C4-2B (cell line): ENCODE results near the gene R3HDM2.

Source experiments
- CTCF ChIP-seq: fragments of 450-650 bp; conservative IDR thresholded peaks from 2 replicates; pipeline ENCODE4 v1.5.1; 2017; ENCODE audit warnings: mild to moderate bottlenecking
- ZFX ChIP-seq: fragments of 450-650 bp; IDR thresholded peaks from 2 replicates; pipeline ENCODE4 v1.6.1; 2017

DNA sequence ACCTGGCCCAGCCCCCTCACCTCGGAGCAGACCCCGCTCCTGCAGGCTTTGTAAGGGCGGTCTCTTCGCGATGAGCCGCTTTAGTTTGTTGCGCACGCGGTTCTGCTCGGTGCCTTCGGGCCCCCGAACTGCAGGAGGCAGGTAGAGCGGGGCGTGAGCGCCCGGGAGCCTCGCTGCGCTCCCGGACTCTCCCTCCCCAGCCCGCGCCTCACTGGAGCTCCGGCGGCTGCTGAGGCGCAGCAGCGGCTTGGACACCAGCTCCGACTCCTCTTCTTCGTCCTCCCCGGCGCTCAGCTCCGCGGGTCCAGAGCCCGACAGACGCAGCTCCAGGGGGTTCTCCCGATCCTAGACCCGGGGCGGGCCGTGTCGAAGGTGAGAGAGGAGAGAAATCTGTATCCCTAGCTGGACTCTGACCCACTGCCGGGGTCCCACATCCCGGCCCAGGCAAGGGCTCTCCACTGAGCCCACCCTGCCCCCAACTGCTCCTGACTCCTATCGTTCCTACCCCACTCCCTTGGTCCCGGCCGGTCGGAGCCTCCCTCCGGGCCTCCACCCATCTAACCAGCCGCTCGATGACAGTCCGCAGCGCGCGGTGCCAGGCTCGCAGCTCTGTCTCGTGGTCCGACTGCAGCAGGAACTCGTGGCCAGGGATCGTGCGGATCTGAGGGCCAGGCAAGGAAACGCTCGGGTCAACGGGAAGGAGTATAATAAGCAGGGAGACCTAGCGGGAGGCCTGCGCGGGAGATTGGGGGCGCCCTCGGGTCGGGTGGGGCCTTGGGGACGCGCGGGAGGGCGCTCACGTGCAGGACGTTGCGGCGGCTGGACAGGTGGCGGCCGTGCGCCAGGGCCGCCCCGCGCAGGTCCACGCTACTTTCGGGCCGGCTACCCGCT lies 44.7 kb upstream of the R3HDM2 start:
- TF ChIP-seq CTCF (no peak), ZFX (no peak)
